Stimulated activated memory B cell treated with anti-CD40 and anti-IgM and Interleukin-4, amounts not matched to agents 10 μg/mL and 1 μg/mL and 100 μg/mL, for 72 hours (primary cell): Measurements from ENCODE around the gene KCNQ4.

Source experiments
- ATAC-seq: fragments of 150-1000 bp; cut with Tn5 transposase; 2 replicates; pipeline ENCODE4 v1.10.0; 2021
- H3K27ac Mint-ChIP-seq: one replicate; pipeline ENCODE4 v1.8.0; 2022; ENCODE audit warnings: mild to moderate bottlenecking, mixed read lengths
- H3K27me3 Mint-ChIP-seq: one replicate; pipeline ENCODE4 v1.8.0; 2022; ENCODE audit warnings: mixed read lengths
- H3K36me3 Mint-ChIP-seq: one replicate; pipeline ENCODE4 v1.8.0; 2022; ENCODE audit warnings: mixed read lengths
- H3K4me1 Mint-ChIP-seq: one replicate; pipeline ENCODE4 v1.8.0; 2022; ENCODE audit warnings: mixed read lengths
- H3K4me3 Mint-ChIP-seq: one replicate; pipeline ENCODE4 v1.8.0; 2022; ENCODE audit warnings: mild to moderate bottlenecking, moderate library complexity, mixed read lengths
- H3K9me3 Mint-ChIP-seq: one replicate; pipeline ENCODE4 v1.8.0; 2022; ENCODE audit warnings: mixed read lengths

The KCNQ4 gene

GRCh38 chr1:40783001-40783905, at the start of gene KCNQ4:
Gene KCNQ4, plus strand, starts transcription at chr1:40783787. Its CDS starts 307 bp downstream, at chr1:40784094.
- H3K27me3 Mint-ChIP-seq = peaks cover 58% of the 10 kb centered on the region
- peaks cover 23% of the 10 kb centered on the region for H3K4me1 Mint-ChIP-seq
- peak within 1 kb of the TSS; percentile 55 for H3K27ac Mint-ChIP-seq
- peak within 1 kb of the TSS; percentile 74 for H3K4me3 Mint-ChIP-seq
- ATAC-seq = peak; percentile 52
- no peaks in the 10 kb centered on the region for H3K9me3 Mint-ChIP-seq
- H3K36me3 Mint-ChIP-seq = peaks cover 5% of the 10 kb centered on the region

GRCh38 chr1:40734882-40735628, 48.5 kb upstream of the KCNQ4 start:
- Mint-ChIP-seq H3K9me3 (no peaks in the 10 kb centered on the region), H3K36me3 (peaks cover 30% of the 10 kb centered on the region), H3K27ac (no peak overlapping the region), H3K4me3 (no peak overlapping the region), H3K4me1 (peaks cover 56% of the 10 kb centered on the region), H3K27me3 (no peaks in the 10 kb centered on the region)
- ATAC-seq = no peak

GRCh38 chr1:40736085-40736531, 47.5 kb upstream of the KCNQ4 start:
- no peaks in the 10 kb centered on the region for H3K9me3 Mint-ChIP-seq
- H3K36me3 Mint-ChIP-seq = peaks cover 32% of the 10 kb centered on the region
- no peak for ATAC-seq
- peaks cover 53% of the 10 kb centered on the region for H3K4me1 Mint-ChIP-seq
- H3K4me3 Mint-ChIP-seq = no peak overlapping the region
- H3K27me3 Mint-ChIP-seq = no peaks in the 10 kb centered on the region
- H3K27ac Mint-ChIP-seq = no peak overlapping the region

GRCh38 chr1:40738831-40739230, 44.8 kb upstream of the KCNQ4 start:
- H3K4me1 Mint-ChIP-seq = peaks cover 49% of the 10 kb centered on the region
- H3K27ac Mint-ChIP-seq = no peak overlapping the region
- H3K9me3 Mint-ChIP-seq = no peaks in the 10 kb centered on the region
- H3K36me3 Mint-ChIP-seq = peaks cover 54% of the 10 kb centered on the region
- ATAC-seq = no peak
- no peak overlapping the region for H3K4me3 Mint-ChIP-seq
- H3K27me3 Mint-ChIP-seq = no peaks in the 10 kb centered on the region

- Mint-ChIP-seq H3K27ac (no peak overlapping the region), H3K27me3 (no peaks in the 10 kb centered on the region), H3K9me3 (no peaks in the 10 kb centered on the region), H3K4me1 (peaks cover 49% of the 10 kb centered on the region), H3K36me3 (peaks cover 57% of the 10 kb centered on the region), H3K4me3 (no peak overlapping the region)
- ATAC-seq = no peak
Measured at GRCh38 chr1:40739455-40740008, 44.1 kb upstream of the KCNQ4 start.

GRCh38 chr1:40740039-40740996, 43.3 kb upstream of the KCNQ4 start:
- Mint-ChIP-seq H3K4me1 (peaks cover 44% of the 10 kb centered on the region), H3K27ac (no peak overlapping the region)

GRCh38 chr1:40740997-40741736, 42.4 kb upstream of the KCNQ4 start:
- no peak for ATAC-seq
- Mint-ChIP-seq H3K4me3 (no peak overlapping the region), H3K27me3 (no peaks in the 10 kb centered on the region), H3K36me3 (peaks cover 73% of the 10 kb centered on the region), H3K4me1 (peaks cover 48% of the 10 kb centered on the region), H3K27ac (peak overlapping the region; percentile 82), H3K9me3 (no peaks in the 10 kb centered on the region)

More at GRCh38 chr1:40740039-40740996, 43.3 kb upstream of the KCNQ4 start:
- no peaks in the 10 kb centered on the region for H3K27me3 Mint-ChIP-seq
- H3K4me3 Mint-ChIP-seq = no peak overlapping the region
- H3K9me3 Mint-ChIP-seq = no peaks in the 10 kb centered on the region
- no peak for ATAC-seq
- peaks cover 65% of the 10 kb centered on the region for H3K36me3 Mint-ChIP-seq

GRCh38 chr1:40742363-40743061, 41.1 kb upstream of the KCNQ4 start:
- Mint-ChIP-seq H3K27ac (peak overlapping the region; percentile 82), H3K36me3 (peaks cover 87% of the 10 kb centered on the region), H3K9me3 (no peaks in the 10 kb centered on the region), H3K4me1 (peaks cover 56% of the 10 kb centered on the region), H3K4me3 (no peak overlapping the region), H3K27me3 (no peaks in the 10 kb centered on the region)
- peak; percentile 64 for ATAC-seq

GRCh38 chr1:40743452-40743851, 40.1 kb upstream of the KCNQ4 start:
- no peaks in the 10 kb centered on the region for H3K9me3 Mint-ChIP-seq
- H3K4me3 Mint-ChIP-seq = no peak overlapping the region
- no peak for ATAC-seq
- H3K27ac Mint-ChIP-seq = no peak overlapping the region
- H3K4me1 Mint-ChIP-seq = peaks cover 55% of the 10 kb centered on the region
- H3K36me3 Mint-ChIP-seq = peaks cover 92% of the 10 kb centered on the region
- no peaks in the 10 kb centered on the region for H3K27me3 Mint-ChIP-seq

GRCh38 chr1:40743860-40744259, 39.7 kb upstream of the KCNQ4 start:
- H3K4me3 Mint-ChIP-seq = no peak overlapping the region
- H3K4me1 Mint-ChIP-seq = peaks cover 51% of the 10 kb centered on the region
- no peak overlapping the region for H3K27ac Mint-ChIP-seq
- peaks cover 92% of the 10 kb centered on the region for H3K36me3 Mint-ChIP-seq
- ATAC-seq = no peak
- H3K9me3 Mint-ChIP-seq = no peaks in the 10 kb centered on the region
- H3K27me3 Mint-ChIP-seq = no peaks in the 10 kb centered on the region

- Mint-ChIP-seq H3K4me1 (peaks cover 44% of the 10 kb centered on the region), H3K9me3 (no peaks in the 10 kb centered on the region), H3K36me3 (peaks cover 86% of the 10 kb centered on the region), H3K4me3 (no peak overlapping the region), H3K27me3 (no peaks in the 10 kb centered on the region), H3K27ac (peak overlapping the region; percentile 21)
- no peak for ATAC-seq
Measured at GRCh38 chr1:40745176-40745575, 38.4 kb upstream of the KCNQ4 start.

- Mint-ChIP-seq H3K27ac (peak overlapping the region; percentile 21), H3K4me3 (no peak overlapping the region), H3K27me3 (no peaks in the 10 kb centered on the region), H3K9me3 (no peaks in the 10 kb centered on the region), H3K36me3 (peaks cover 84% of the 10 kb centered on the region), H3K4me1 (peaks cover 35% of the 10 kb centered on the region)
- no peak for ATAC-seq
Measured at GRCh38 chr1:40746344-40747090, 37.1 kb upstream of the KCNQ4 start.
